NCI-H1417 treated with DMSO at 0.1 percent for 48 hours (cell line): Measurements from ENCODE around the gene ABCC1.
"Not testable (repeated sequence)": the region's sequence is repeated elsewhere in the genome, so short reads cannot be mapped to it uniquely, and the experiment has no call there.

Source experiments
- DNase-seq: peaks from one replicate; lab custom pipeline; 2025; lab: John Stamatoyannopoulos, UW

Gene ABCC1

GRCh38 chr16:16161319-16161718 is 211.9 kb downstream of the ABCC1 start:
- DNase-seq, result no peak

- DNase-seq, result not testable (repeated sequence)
These were observed 212.4 kb downstream of the ABCC1 start for GRCh38 chr16:16161840-16162239.

GRCh38 chr16:16162591-16162990 is 213.2 kb downstream of the ABCC1 start:
- DNase-seq, result no peak

- DNase-seq, result no peak
These were observed 213.7 kb downstream of the ABCC1 start for GRCh38 chr16:16163109-16163508.

- DNase-seq, result no peak
These were observed 214.2 kb downstream of the ABCC1 start for GRCh38 chr16:16163571-16163970.

- no peak for DNase-seq
These were observed 214.8 kb downstream of the ABCC1 start for GRCh38 chr16:16164243-16164642.

GRCh38 chr16:16166085-16166484 is 216.7 kb downstream of the ABCC1 start:
- DNase-seq, result no peak

GRCh38 chr16:16166949-16167348 is 217.5 kb downstream of the ABCC1 start:
- no peak for DNase-seq

GRCh38 chr16:16167927-16168326 is 218.5 kb downstream of the ABCC1 start:
- DNase-seq, result no peak

GRCh38 chr16:16168431-16168830 is 219.0 kb downstream of the ABCC1 start:
- DNase-seq, result no peak

- DNase-seq, result no peak
These were observed 220.2 kb downstream of the ABCC1 start for GRCh38 chr16:16169615-16170014.

GRCh38 chr16:16171332-16171919 is 222.0 kb downstream of the ABCC1 start:
- no peak for DNase-seq

- DNase-seq, result no peak
These were observed 223.6 kb downstream of the ABCC1 start for GRCh38 chr16:16172991-16173390.

- no peak for DNase-seq
These were observed 225.9 kb downstream of the ABCC1 start for GRCh38 chr16:16175296-16175695.

GRCh38 chr16:16176328-16176727 is 226.9 kb downstream of the ABCC1 start:
- DNase-seq, result no peak

- no peak for DNase-seq
These were observed 229.2 kb downstream of the ABCC1 start for GRCh38 chr16:16178455-16179162.

- DNase-seq, result not testable (repeated sequence)
These were observed 232.3 kb downstream of the ABCC1 start for GRCh38 chr16:16181748-16182147.

- no peak for DNase-seq
These were observed 233.5 kb downstream of the ABCC1 start for GRCh38 chr16:16182918-16183317.

- no peak for DNase-seq
These were observed 234.1 kb downstream of the ABCC1 start for GRCh38 chr16:16183562-16183961.

- DNase-seq, result no peak
These were observed 235.2 kb downstream of the ABCC1 start for GRCh38 chr16:16184594-16184993.

- DNase-seq, result no peak
These were observed 235.7 kb downstream of the ABCC1 start for GRCh38 chr16:16185095-16185494.

- no peak for DNase-seq
These were observed 237.4 kb downstream of the ABCC1 start for GRCh38 chr16:16186820-16187219.

- no peak for DNase-seq
These were observed 239.4 kb downstream of the ABCC1 start for GRCh38 chr16:16188827-16189226.

- DNase-seq, result no peak
These were observed 240.4 kb downstream of the ABCC1 start for GRCh38 chr16:16189842-16190241.
